ENCODE data around the gene TRIM71.

- TF ChIP-seq CTCF (IDR thresholded peaks at IDR 0.05) = no peak
- TF ChIP-seq POLR2AphosphoS5 (IDR thresholded peaks at IDR 0.05) = no peak
- no peak for TF ChIP-seq POLR2A (IDR thresholded peaks at IDR 0.05)
Measured at GRCh38 chr3:32922078-32922477, 104.3 kb downstream of the TRIM71 start.

Measured in breast epithelium (tissue), 3 donors.